ENCODE data around the gene TBC1D7.

GRCh38 chr6:13294499-13295069, 33.8 kb downstream of the TBC1D7 start:
- TF ChIP-seq CTCF (IDR thresholded peaks at IDR 0.05) (no peak), POLR2A (IDR thresholded peaks at IDR 0.05; ENCODE audit: low read depth) (no peak), EP300 (IDR thresholded peaks at IDR 0.05) (no peak), POLR2AphosphoS5 (IDR thresholded peaks at IDR 0.05) (no peak)

Measured in esophagus muscularis mucosa (tissue), 4 donors.